K562 (cell line): Measurements from ENCODE around the gene MALAT1. TPM values are rescaled to one million over a fixed set of nuclear protein-coding genes. Genes with fewer than 3 reads are reported as not detected.
A peak's percentile ranks its signal among the peaks of the same experiment; 100 is the strongest.

Experiments
- ARID2 ChIP-seq: fragments of 450-650 bp; IDR thresholded peaks from 2 replicates; pipeline ENCODE4 v1.6.1; 2017; ENCODE audit warnings: antibody characterized with exemption, mild to moderate bottlenecking
- BRD4 ChIP-seq: fragments of 200-600 bp; sonication (generic); IDR thresholded peaks from 2 replicates; pipeline ENCODE4 v1.6.1; 2017; ENCODE audit warnings: inconsistent platforms
- FOXM1 ChIP-seq, 2 experiments: fragments of 450-650 bp in 1 of 2; sonication (generic) in 1 of 2; formaldehyde crosslinking in 1 of 2; IDR thresholded peaks; 2 replicates each; pipeline versions ENCODE4 v1.6.1 to v1.9.0; 2017 to 2022; ENCODE audit warnings: low read depth in 2 of 2, mild to moderate bottlenecking in 2 of 2, missing genetic modification reagents in 1 of 2, moderate library complexity in 1 of 2
- MYNN ChIP-seq, 2 experiments: sonication (generic); formaldehyde crosslinking in 1 of 2; IDR thresholded peaks; 2 replicates each; pipeline versions ENCODE4 v1.5.0 to v1.6.1; 2016 to 2020; ENCODE audit warnings: antibody characterized with exemption in 1 of 2, missing genetic modification reagents in 1 of 2
- NCOR1 ChIP-seq: fragments of 450-650 bp; IDR thresholded peaks from 2 replicates; pipeline ENCODE4 v1.6.1; 2016; ENCODE audit warnings: mild to moderate bottlenecking, moderate library complexity
- PHB ChIP-seq: fragments of 250-450 bp; sonication (Bioruptor Pico); IDR thresholded peaks from 2 replicates; pipeline ENCODE4 v1.5.0; 2021
- ZFX ChIP-seq: sonication (generic); formaldehyde crosslinking; IDR thresholded peaks from 2 replicates; pipeline ENCODE4 v1.8.0; 2022; ENCODE audit warnings: mild to moderate bottlenecking, missing genetic modification reagents, moderate library complexity
- ZNF324 ChIP-seq: fragments of 250-450 bp; sonication (Bioruptor Pico); IDR thresholded peaks from 2 replicates; pipeline ENCODE4 v1.4.0; 2020; ENCODE audit warnings: mild to moderate bottlenecking
- polyA plus RNA-seq, 8 experiments: library from polyadenylated mRNA; depleted of rRNA in 4 of 8; stranded (reverse) in 5 of 8; unstranded in 3 of 8; fragments of >200 nt; fragmentation: Nextera tagmentation in 2 of 8; fragmentation: Illumina TruSeq in 1 of 8; extraction: Ambion mirVana in 2 of 8; extraction: Trizol in 1 of 8; gene quantifications; 2 replicates each; pipeline versions ENCODE4 v1.2.1 to v1.2.3, GENCODE V29; 2011 to 2014; ENCODE audit warnings: inconsistent platforms in 1 of 8, missing spikeins in 1 of 8
- total RNA-seq, 7 experiments: library from RNA; depleted of rRNA in 6 of 7; stranded (reverse); fragments of >200 nt in 6 of 7; fragmentation: Illumina TruSeq in 2 of 7; extraction: Trizol in 2 of 7; gene quantifications; 2 replicates each; pipeline versions ENCODE4 v1.2.1 to v1.2.3, GENCODE V29; 2011 to 2021; ENCODE audit warnings: low replicate concordance in 1 of 7
- TF ChIP-seq, protein P1 (sequence below): fragments of 200-800 bp; sonication (Bioruptor generic); IDR thresholded peaks from 2 replicates; pipeline ENCODE4 v1.6.1; 2017; ENCODE audit warnings: missing genetic modification characterization, missing compliant biosample characterization
- TF ChIP-seq, protein P2 (sequence below): sonication (generic); formaldehyde crosslinking; IDR thresholded peaks from 2 replicates; pipeline ENCODE4 v1.8.0; 2022; ENCODE audit warnings: missing genetic modification reagents, mild to moderate bottlenecking, moderate library complexity, borderline replicate concordance
- TF ChIP-seq, protein P3 (sequence below), 2 experiments: fragments of 150-350 bp in 1 of 2; IDR thresholded peaks; 2 replicates each; pipeline ENCODE4 v1.6.1; 2012 to 2016; ENCODE audit warnings: low read depth in 2 of 2, low read length in 2 of 2, mild to moderate bottlenecking in 1 of 2, moderate library complexity in 1 of 2
- TF ChIP-seq, protein P4 (sequence below): fragments of 200-800 bp; sonication (Bioruptor generic); IDR thresholded peaks from 2 replicates; pipeline ENCODE4 v1.6.1; 2017; ENCODE audit warnings: missing genetic modification characterization, missing compliant biosample characterization
- TF ChIP-seq, protein P5 (sequence below): fragments of 450-650 bp; IDR thresholded peaks from 2 replicates; pipeline ENCODE4 v1.7.1; 2018; ENCODE audit warnings: mild to moderate bottlenecking, low read depth; ENCODE audit not compliant: partially characterized antibody
- TF ChIP-seq, protein P6 (sequence below), 2 experiments: IDR thresholded peaks; 2 replicates each; pipeline ENCODE4 v1.6.1; 2011; ENCODE audit warnings: borderline replicate concordance in 1 of 2, control low read depth in 1 of 2, low read depth in 1 of 2, low read length in 1 of 2, mild to moderate bottlenecking in 1 of 2, mixed read lengths in 1 of 2, moderate library complexity in 1 of 2; ENCODE audit not compliant: insufficient read depth in 1 of 2, insufficient read length in 1 of 2, poor library complexity in 1 of 2, severe bottlenecking in 1 of 2; ENCODE audit errors: extremely low read depth in 1 of 2

Gene MALAT1
- total and polyA plus RNA-seq, 9 of the 15 experiments (the other 6 are each of a cell fraction or from before 2014, with no cell fraction given): 363 to 8,715 (median 2,351) TPM

DNA sequence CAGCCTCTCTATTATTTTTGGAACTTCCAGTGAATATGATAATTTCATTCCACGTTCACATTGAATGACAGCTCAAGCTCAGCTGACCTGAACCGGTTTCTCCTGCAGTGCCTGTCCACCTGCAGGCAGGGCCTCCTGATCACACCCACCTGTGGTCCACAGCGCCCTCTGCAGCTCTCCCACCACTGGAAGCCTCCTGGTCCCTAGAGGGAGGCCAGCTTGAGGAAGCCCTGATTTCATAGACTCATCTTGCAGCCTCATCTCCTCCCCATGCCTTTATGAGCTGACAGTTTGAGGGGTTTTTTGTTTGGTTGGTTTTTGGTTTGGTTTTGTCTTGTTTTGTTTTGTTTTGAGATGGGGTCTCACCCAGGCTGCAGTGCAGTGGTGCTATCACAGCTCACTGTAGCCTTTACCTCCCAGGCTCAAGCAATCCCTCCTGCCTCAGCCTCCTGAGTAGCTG, 29.9 kb upstream of the MALAT1 start (continued):
- TF ChIP-seq, protein P1, sequence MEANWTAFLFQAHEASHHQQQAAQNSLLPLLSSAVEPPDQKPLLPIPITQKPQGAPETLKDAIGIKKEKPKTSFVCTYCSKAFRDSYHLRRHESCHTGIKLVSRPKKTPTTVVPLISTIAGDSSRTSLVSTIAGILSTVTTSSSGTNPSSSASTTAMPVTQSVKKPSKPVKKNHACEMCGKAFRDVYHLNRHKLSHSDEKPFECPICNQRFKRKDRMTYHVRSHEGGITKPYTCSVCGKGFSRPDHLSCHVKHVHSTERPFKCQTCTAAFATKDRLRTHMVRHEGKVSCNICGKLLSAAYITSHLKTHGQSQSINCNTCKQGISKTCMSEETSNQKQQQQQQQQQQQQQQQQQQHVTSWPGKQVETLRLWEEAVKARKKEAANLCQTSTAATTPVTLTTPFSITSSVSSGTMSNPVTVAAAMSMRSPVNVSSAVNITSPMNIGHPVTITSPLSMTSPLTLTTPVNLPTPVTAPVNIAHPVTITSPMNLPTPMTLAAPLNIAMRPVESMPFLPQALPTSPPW (CRISPR knock-in tag): 0 out of 2 replicates have a peak, but pooled peaks have one; percentile 19
- peak; percentile 61; the same call in 1 of the 2 replicates for TF ChIP-seq ARID2
- TF ChIP-seq MYNN (IDR thresholded peaks at IDR 0.05): peak; percentile 53; the same call in 1 of the 2 replicates
- no peak for TF ChIP-seq MYNN (CRISPR knock-in tag; IDR thresholded peaks at IDR 0.05)
- no peak for TF ChIP-seq PHB (CRISPR knock-in tag)
- TF ChIP-seq ZNF324 (CRISPR knock-in tag): no peak
- TF ChIP-seq, protein P2, sequence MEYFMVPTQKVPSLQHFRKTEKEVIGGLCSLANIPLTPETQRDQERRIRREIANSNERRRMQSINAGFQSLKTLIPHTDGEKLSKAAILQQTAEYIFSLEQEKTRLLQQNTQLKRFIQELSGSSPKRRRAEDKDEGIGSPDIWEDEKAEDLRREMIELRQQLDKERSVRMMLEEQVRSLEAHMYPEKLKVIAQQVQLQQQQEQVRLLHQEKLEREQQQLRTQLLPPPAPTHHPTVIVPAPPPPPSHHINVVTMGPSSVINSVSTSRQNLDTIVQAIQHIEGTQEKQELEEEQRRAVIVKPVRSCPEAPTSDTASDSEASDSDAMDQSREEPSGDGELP (CRISPR knock-in tag): peak; percentile 85
- peak; percentile 36; the same call in 1 of the 2 replicates for TF ChIP-seq ZFX
- TF ChIP-seq, protein P3, sequence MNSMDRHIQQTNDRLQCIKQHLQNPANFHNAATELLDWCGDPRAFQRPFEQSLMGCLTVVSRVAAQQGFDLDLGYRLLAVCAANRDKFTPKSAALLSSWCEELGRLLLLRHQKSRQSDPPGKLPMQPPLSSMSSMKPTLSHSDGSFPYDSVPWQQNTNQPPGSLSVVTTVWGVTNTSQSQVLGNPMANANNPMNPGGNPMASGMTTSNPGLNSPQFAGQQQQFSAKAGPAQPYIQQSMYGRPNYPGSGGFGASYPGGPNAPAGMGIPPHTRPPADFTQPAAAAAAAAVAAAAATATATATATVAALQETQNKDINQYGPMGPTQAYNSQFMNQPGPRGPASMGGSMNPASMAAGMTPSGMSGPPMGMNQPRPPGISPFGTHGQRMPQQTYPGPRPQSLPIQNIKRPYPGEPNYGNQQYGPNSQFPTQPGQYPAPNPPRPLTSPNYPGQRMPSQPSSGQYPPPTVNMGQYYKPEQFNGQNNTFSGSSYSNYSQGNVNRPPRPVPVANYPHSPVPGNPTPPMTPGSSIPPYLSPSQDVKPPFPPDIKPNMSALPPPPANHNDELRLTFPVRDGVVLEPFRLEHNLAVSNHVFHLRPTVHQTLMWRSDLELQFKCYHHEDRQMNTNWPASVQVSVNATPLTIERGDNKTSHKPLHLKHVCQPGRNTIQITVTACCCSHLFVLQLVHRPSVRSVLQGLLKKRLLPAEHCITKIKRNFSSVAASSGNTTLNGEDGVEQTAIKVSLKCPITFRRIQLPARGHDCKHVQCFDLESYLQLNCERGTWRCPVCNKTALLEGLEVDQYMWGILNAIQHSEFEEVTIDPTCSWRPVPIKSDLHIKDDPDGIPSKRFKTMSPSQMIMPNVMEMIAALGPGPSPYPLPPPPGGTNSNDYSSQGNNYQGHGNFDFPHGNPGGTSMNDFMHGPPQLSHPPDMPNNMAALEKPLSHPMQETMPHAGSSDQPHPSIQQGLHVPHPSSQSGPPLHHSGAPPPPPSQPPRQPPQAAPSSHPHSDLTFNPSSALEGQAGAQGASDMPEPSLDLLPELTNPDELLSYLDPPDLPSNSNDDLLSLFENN (IDR thresholded peaks at IDR 0.05; ENCODE audit: low read depth in 2 of 2, low read length in 2 of 2): peak in 1 of 2 experiments; percentile 40; a peak in 1 of 4 replicates
- TF ChIP-seq BRD4: no peak
- 0 out of 2 replicates have a peak, but pooled peaks have one; percentile 20 for TF ChIP-seq NCOR1
- TF ChIP-seq, protein P4, sequence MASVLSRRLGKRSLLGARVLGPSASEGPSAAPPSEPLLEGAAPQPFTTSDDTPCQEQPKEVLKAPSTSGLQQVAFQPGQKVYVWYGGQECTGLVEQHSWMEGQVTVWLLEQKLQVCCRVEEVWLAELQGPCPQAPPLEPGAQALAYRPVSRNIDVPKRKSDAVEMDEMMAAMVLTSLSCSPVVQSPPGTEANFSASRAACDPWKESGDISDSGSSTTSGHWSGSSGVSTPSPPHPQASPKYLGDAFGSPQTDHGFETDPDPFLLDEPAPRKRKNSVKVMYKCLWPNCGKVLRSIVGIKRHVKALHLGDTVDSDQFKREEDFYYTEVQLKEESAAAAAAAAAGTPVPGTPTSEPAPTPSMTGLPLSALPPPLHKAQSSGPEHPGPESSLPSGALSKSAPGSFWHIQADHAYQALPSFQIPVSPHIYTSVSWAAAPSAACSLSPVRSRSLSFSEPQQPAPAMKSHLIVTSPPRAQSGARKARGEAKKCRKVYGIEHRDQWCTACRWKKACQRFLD (CRISPR knock-in tag): peak; percentile 64; the same call in 1 of the 2 replicates
- TF ChIP-seq, protein P5, sequence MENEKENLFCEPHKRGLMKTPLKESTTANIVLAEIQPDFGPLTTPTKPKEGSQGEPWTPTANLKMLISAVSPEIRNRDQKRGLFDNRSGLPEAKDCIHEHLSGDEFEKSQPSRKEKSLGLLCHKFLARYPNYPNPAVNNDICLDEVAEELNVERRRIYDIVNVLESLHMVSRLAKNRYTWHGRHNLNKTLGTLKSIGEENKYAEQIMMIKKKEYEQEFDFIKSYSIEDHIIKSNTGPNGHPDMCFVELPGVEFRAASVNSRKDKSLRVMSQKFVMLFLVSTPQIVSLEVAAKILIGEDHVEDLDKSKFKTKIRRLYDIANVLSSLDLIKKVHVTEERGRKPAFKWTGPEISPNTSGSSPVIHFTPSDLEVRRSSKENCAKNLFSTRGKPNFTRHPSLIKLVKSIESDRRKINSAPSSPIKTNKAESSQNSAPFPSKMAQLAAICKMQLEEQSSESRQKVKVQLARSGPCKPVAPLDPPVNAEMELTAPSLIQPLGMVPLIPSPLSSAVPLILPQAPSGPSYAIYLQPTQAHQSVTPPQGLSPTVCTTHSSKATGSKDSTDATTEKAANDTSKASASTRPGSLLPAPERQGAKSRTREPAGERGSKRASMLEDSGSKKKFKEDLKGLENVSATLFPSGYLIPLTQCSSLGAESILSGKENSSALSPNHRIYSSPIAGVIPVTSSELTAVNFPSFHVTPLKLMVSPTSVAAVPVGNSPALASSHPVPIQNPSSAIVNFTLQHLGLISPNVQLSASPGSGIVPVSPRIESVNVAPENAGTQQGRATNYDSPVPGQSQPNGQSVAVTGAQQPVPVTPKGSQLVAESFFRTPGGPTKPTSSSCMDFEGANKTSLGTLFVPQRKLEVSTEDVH: no peak
- TF ChIP-seq FOXM1 (IDR thresholded peaks at IDR 0.05; ENCODE audit: low read depth): 0 out of 2 replicates have a peak, but pooled peaks have one; percentile 23
- no peak for TF ChIP-seq FOXM1 (CRISPR knock-in tag; IDR thresholded peaks at IDR 0.05; ENCODE audit: low read depth)
- TF ChIP-seq, protein P6, sequence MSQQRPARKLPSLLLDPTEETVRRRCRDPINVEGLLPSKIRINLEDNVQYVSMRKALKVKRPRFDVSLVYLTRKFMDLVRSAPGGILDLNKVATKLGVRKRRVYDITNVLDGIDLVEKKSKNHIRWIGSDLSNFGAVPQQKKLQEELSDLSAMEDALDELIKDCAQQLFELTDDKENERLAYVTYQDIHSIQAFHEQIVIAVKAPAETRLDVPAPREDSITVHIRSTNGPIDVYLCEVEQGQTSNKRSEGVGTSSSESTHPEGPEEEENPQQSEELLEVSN (IDR thresholded peaks at IDR 0.05; ENCODE audit: borderline replicate concordance in 1 of 2, extremely low read depth in 1 of 2, insufficient read depth in 1 of 2, insufficient read length in 1 of 2, low read depth in 1 of 2, low read length in 1 of 2, poor library complexity in 1 of 2, severe bottlenecking in 1 of 2): peak in 1 of 2 experiments; percentile 31
